Measurements from ENCODE around the gene ZNF487. TPM values are rescaled to one million over a fixed set of nuclear protein-coding genes. Genes with fewer than 3 reads are reported as not detected.

ZNF487 gene
- total RNA-seq, 2 experiments from 2014 or later, result 3.5 to 6.5 TPM

- Histone ChIP-seq H3K4me3 (ENCODE audit: low read depth, low read length, poor library complexity, severe bottlenecking) (peak overlapping the region; percentile 92), H3K79me2 (ENCODE audit: insufficient read depth, low read depth, low read length) (peaks cover 72% of the 10 kb centered on the region), H3K4me2 (ENCODE audit: low read length) (peak overlapping the region; percentile 91), H3K27ac (ENCODE audit: low read depth, low read length, poor library complexity, severe bottlenecking) (peak overlapping the region; percentile 82), H2AFZ (ENCODE audit: low read length) (no peak overlapping the region), H3K9me3 (ENCODE audit: low read length) (no peaks in the 10 kb centered on the region), H3K4me1 (ENCODE audit: insufficient read depth, low read length, poor library complexity, severe bottlenecking) (peaks cover 46% of the 10 kb centered on the region), H3K9me2 (ENCODE audit: insufficient read depth, low read length) (no peaks in the 10 kb centered on the region), H3K36me3 (ENCODE audit: insufficient read depth, low read length) (peaks cover 55% of the 10 kb centered on the region), H4K20me1 (ENCODE audit: insufficient read depth, low read length) (peaks cover 19% of the 10 kb centered on the region; the same call in 1 of the 2 replicates)
- TSS peak; percentile 47 for BruUV-seq (replicated peaks)
- intact Hi-C loops (cut with micrococcal nuclease; ENCODE audit: unreplicated experiment), result loop anchor here (1.0 to 2.0 kb wide), 2 partner anchors 10 to 29 kb away; partner anchors contain the start of gene ZNF487
- peak; percentile 89 for DNase-seq (ENCODE audit: low spot score)
- ChIA-PET POLR2A (interaction anchor here (0.6 to 1.4 kb wide), 8 partner anchors 10 to 273 kb away, joined by 3 to 13 read pairs (median 4); no protein-coding TSS in a partner anchor), CTCF (ENCODE audit: unreplicated experiment) (interaction anchor here (0.6 kb wide), 1 partner anchor 50 kb away, joined by 3 read pairs; no protein-coding TSS in a partner anchor)
- TF ChIP-seq EZH2phosphoT487 (IDR thresholded peaks at IDR 0.05; ENCODE audit: borderline replicate concordance, low read depth, low read length), result no peak
- TF ChIP-seq, protein P1, sequence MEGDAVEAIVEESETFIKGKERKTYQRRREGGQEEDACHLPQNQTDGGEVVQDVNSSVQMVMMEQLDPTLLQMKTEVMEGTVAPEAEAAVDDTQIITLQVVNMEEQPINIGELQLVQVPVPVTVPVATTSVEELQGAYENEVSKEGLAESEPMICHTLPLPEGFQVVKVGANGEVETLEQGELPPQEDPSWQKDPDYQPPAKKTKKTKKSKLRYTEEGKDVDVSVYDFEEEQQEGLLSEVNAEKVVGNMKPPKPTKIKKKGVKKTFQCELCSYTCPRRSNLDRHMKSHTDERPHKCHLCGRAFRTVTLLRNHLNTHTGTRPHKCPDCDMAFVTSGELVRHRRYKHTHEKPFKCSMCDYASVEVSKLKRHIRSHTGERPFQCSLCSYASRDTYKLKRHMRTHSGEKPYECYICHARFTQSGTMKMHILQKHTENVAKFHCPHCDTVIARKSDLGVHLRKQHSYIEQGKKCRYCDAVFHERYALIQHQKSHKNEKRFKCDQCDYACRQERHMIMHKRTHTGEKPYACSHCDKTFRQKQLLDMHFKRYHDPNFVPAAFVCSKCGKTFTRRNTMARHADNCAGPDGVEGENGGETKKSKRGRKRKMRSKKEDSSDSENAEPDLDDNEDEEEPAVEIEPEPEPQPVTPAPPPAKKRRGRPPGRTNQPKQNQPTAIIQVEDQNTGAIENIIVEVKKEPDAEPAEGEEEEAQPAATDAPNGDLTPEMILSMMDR (conservative IDR thresholded peaks at IDR 0.05; ENCODE audit: low read length), result peak; percentile 66
Measured at GRCh38 chr10:43407576-43408330, 29.2 kb upstream of the ZNF487 start.

GRCh38 chr10:43408331-43408709 lies 28.6 kb upstream of the ZNF487 start:
- peaks cover 50% of the 10 kb centered on the region for H3K36me3 ChIP-seq (ENCODE audit: insufficient read depth, low read length)
- intact Hi-C loops (cut with micrococcal nuclease; ENCODE audit: unreplicated experiment), result loop anchor here (2.0 kb wide), 1 partner anchor 28 kb away; the partner anchor contains the start of gene ZNF487
- peaks cover 67% of the 10 kb centered on the region for H3K79me2 ChIP-seq (ENCODE audit: insufficient read depth, low read depth, low read length)
- H3K9me2 ChIP-seq (ENCODE audit: insufficient read depth, low read length), result no peaks in the 10 kb centered on the region
- peaks cover 40% of the 10 kb centered on the region for H3K4me1 ChIP-seq (ENCODE audit: insufficient read depth, low read length, poor library complexity, severe bottlenecking)
- H3K4me3 ChIP-seq (ENCODE audit: low read depth, low read length, poor library complexity, severe bottlenecking), result peak overlapping the region; percentile 92
- no TSS peak for BruUV-seq (replicated peaks)
- TF ChIP-seq EZH2phosphoT487 (IDR thresholded peaks at IDR 0.05; ENCODE audit: borderline replicate concordance, low read depth, low read length), result no peak
- TF ChIP-seq, protein P1 (conservative IDR thresholded peaks at IDR 0.05; ENCODE audit: low read length), result no peak; the same call in 1 of the 2 replicates
- peak overlapping the region; percentile 91 for H3K4me2 ChIP-seq (ENCODE audit: low read length)
- ChIA-PET POLR2A (interaction anchor here (0.8 to 1.4 kb wide), 4 partner anchors 41 to 274 kb away, joined by 3 to 13 read pairs (median 4); no protein-coding TSS in a partner anchor), CTCF (ENCODE audit: unreplicated experiment) (no interaction called here)
- H3K9me3 ChIP-seq (ENCODE audit: low read length), result no peaks in the 10 kb centered on the region
- peaks cover 15% of the 10 kb centered on the region; the same call in 1 of the 2 replicates for H4K20me1 ChIP-seq (ENCODE audit: insufficient read depth, low read length)
- DNase-seq (ENCODE audit: low spot score), result no peak
- H3K27ac ChIP-seq (ENCODE audit: low read depth, low read length, poor library complexity, severe bottlenecking), result peak overlapping the region; percentile 82
- no peak overlapping the region for H2AFZ ChIP-seq (ENCODE audit: low read length)
